GM23338 (cell line): ENCODE data around the gene RABGAP1L. TPM values are rescaled to one million over a fixed set of nuclear protein-coding genes. Genes with fewer than 3 reads are reported as not detected.
A peak's percentile ranks its signal among the peaks of the same experiment; 100 is the strongest.

Experiments
- ATAC-seq: fragments of 200-7000 bp; cut with Tn5 transposase; 3 replicates; pipeline ENCODE4 v1.9.1; 2020
- DNase-seq: peaks from one replicate; pipeline ENCODE4 v3.0.0-alpha.2; 2015; ENCODE audit warnings: low spot score
- H2AFZ ChIP-seq: fragments of 200-600 bp; sonication (generic); 2 replicates; pipeline ENCODE4 v1.8.0; 2016; ENCODE audit warnings: antibody characterized with exemption, mild to moderate bottlenecking, moderate library complexity
- H3F3A ChIP-seq: fragments of 200-600 bp; sonication (generic); replicated peaks from 2 replicates; pipeline ENCODE4 v1.8.0; 2017; ENCODE audit warnings: antibody characterized with exemption, mixed run types, low read depth
- H3K27ac ChIP-seq: fragments of 200-600 bp; sonication (generic); 2 replicates; pipeline ENCODE4 v1.6.1; 2016; ENCODE audit warnings: low read depth
- H3K27me3 ChIP-seq: fragments of 200-600 bp; sonication (generic); 2 replicates; pipeline ENCODE4 v1.8.0; 2016; ENCODE audit warnings: mild to moderate bottlenecking, mixed run types, moderate library complexity; ENCODE audit not compliant: insufficient read depth
- H3K36me3 ChIP-seq: fragments of 200-600 bp; sonication (generic); 2 replicates; pipeline ENCODE4 v1.8.0; 2016; ENCODE audit warnings: mild to moderate bottlenecking; ENCODE audit not compliant: insufficient read depth
- H3K4me1 ChIP-seq: fragments of 200-600 bp; sonication (generic); 2 replicates; pipeline ENCODE4 v1.8.0; 2016; ENCODE audit warnings: mild to moderate bottlenecking, moderate library complexity; ENCODE audit not compliant: insufficient read depth
- H3K4me2 ChIP-seq: fragments of 200-600 bp; sonication (generic); 2 replicates; pipeline ENCODE4 v1.7.1; 2017; ENCODE audit warnings: mixed run types
- H3K4me3 ChIP-seq: fragments of 200-600 bp; sonication (generic); 2 replicates; pipeline ENCODE4 v1.6.1; 2016; ENCODE audit warnings: mixed run types
- H3K79me2 ChIP-seq: fragments of 200-600 bp; sonication (generic); replicated peaks from 2 replicates; pipeline ENCODE4 v1.8.0; 2017; ENCODE audit warnings: mild to moderate bottlenecking; ENCODE audit not compliant: insufficient read depth
- H3K9me2 ChIP-seq: fragments of 200-600 bp; sonication (generic); 2 replicates; pipeline ENCODE4 v1.8.0; 2017; ENCODE audit not compliant: insufficient read depth
- H4K20me1 ChIP-seq: fragments of 200-600 bp; sonication (generic); replicated peaks from 2 replicates; pipeline ENCODE4 v1.8.0; 2017; ENCODE audit warnings: mild to moderate bottlenecking; ENCODE audit not compliant: insufficient read depth
- H3K27ac Mint-ChIP-seq: 2 replicates; pipeline ENCODE4 v1.8.0; 2020; ENCODE audit warnings: inconsistent platforms, mild to moderate bottlenecking, moderate library complexity, mixed read lengths
- H3K27me3 Mint-ChIP-seq: 3 replicates; pipeline ENCODE4 v1.8.0; 2022; ENCODE audit warnings: low read depth, mild to moderate bottlenecking, moderate library complexity, mixed read lengths, inconsistent platforms; ENCODE audit not compliant: insufficient read depth, poor library complexity
- H3K36me3 Mint-ChIP-seq: 3 replicates; pipeline ENCODE4 v1.8.0; 2021; ENCODE audit warnings: low read depth, mild to moderate bottlenecking, inconsistent platforms, moderate library complexity, mixed read lengths
- H3K4me1 Mint-ChIP-seq: 3 replicates; pipeline ENCODE4 v1.8.0; 2020; ENCODE audit warnings: mild to moderate bottlenecking, inconsistent platforms, mixed read lengths
- H3K4me3 Mint-ChIP-seq: 3 replicates; pipeline ENCODE4 v1.8.0; 2021; ENCODE audit warnings: moderate library complexity, mild to moderate bottlenecking, inconsistent platforms, mixed read lengths
- H3K9me3 Mint-ChIP-seq: 3 replicates; pipeline ENCODE4 v1.8.0; 2020; ENCODE audit warnings: moderate library complexity, mild to moderate bottlenecking, inconsistent platforms, mixed read lengths
- CREB1 ChIP-seq: fragments of 250-450 bp; sonication (Bioruptor Pico); IDR thresholded peaks from 2 replicates; pipeline ENCODE4 v1.5.0; 2020; ENCODE audit warnings: low read depth, mild to moderate bottlenecking, moderate library complexity
- EZH2 ChIP-seq: fragments of 200-600 bp; sonication (generic); IDR thresholded peaks from one replicate; pipeline ENCODE4 v1.8.0; 2017; ENCODE audit warnings: antibody characterized with exemption, mild to moderate bottlenecking, low read depth; ENCODE audit not compliant: unreplicated experiment
- EZH2phosphoT487 ChIP-seq: fragments of 200-600 bp; sonication (generic); IDR thresholded peaks from one replicate; pipeline ENCODE4 v1.8.1; 2018; ENCODE audit warnings: antibody characterized with exemption; ENCODE audit not compliant: unreplicated experiment
- JUNB ChIP-seq: IDR thresholded peaks from one replicate; pipeline ENCODE4 v1.6.1; 2016; ENCODE audit warnings: antibody characterized with exemption; ENCODE audit not compliant: unreplicated experiment
- NANOG ChIP-seq: IDR thresholded peaks from 2 replicates; pipeline ENCODE4 v1.6.1; 2016; ENCODE audit warnings: antibody characterized with exemption, borderline replicate concordance
- POLR2AphosphoS5 ChIP-seq: IDR thresholded peaks from 2 replicates; pipeline ENCODE4 v1.6.1; 2016; ENCODE audit warnings: antibody characterized with exemption, low read depth
- STAT1 ChIP-seq: IDR thresholded peaks from one replicate; pipeline ENCODE4 v1.6.1; 2016; ENCODE audit warnings: antibody characterized with exemption; ENCODE audit not compliant: unreplicated experiment
- ZNF114 ChIP-seq: fragments of 250-450 bp; sonication (Bioruptor Pico); IDR thresholded peaks from 2 replicates; pipeline ENCODE4 v1.5.0; 2020; ENCODE audit warnings: mild to moderate bottlenecking, moderate library complexity
- ZNF331 ChIP-seq: fragments of 250-450 bp; sonication (Bioruptor Pico); IDR thresholded peaks from 2 replicates; pipeline ENCODE4 v1.5.0; 2020; ENCODE audit warnings: low read depth, mild to moderate bottlenecking, moderate library complexity
- polyA plus RNA-seq: library from polyadenylated mRNA; unstranded; fragments of >200 nt; fragmentation: Nextera tagmentation; extraction: Ambion mirVana; gene quantifications from 2 replicates; pipeline ENCODE4 v1.2.1, GENCODE V29; 2016
- total RNA-seq: library from RNA; depleted of rRNA; stranded (reverse); fragments of >200 nt; shearing (Covaris generic); gene quantifications from 2 replicates; pipeline ENCODE4 v1.2.3, GENCODE V29; 2014
- TF ChIP-seq, protein P1 (sequence below): IDR thresholded peaks from one replicate; pipeline ENCODE4 v1.6.1; 2018; ENCODE audit warnings: antibody characterized with exemption; ENCODE audit not compliant: unreplicated experiment
- TF ChIP-seq, protein P2 (sequence below): fragments of 250-450 bp; sonication (Bioruptor Pico); IDR thresholded peaks from 2 replicates; pipeline ENCODE4 v1.5.0; 2020; ENCODE audit warnings: mild to moderate bottlenecking, moderate library complexity

Gene RABGAP1L
- total and polyA plus RNA-seq, 2 experiments from 2014 or later = 83.2 to 136 TPM

DNA sequence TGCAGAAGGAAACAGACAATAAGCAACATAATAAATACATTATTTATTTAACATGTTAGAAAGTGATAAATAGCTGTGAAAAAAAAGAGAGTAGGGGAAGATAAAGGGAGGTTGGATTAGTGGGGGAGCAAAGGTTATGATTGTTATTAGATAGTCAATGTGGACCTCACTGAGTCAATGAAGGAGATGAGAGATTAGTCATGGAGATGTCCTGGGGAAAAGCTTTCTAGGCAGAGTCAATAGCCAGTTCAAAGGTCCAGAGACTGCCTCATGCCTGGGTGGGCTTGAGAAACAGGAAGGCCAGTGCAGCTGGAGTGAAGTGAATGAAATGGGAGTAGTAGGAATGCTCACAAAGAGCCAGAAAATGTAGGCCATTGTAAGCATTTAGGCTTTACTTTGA, 653.3 kb downstream of the RABGAP1L start:
- ATAC-seq = peak; percentile 49
- Mint-ChIP-seq H3K4me3 (no peak overlapping the region), H3K9me3 (no peaks in the 10 kb centered on the region), H3K27me3 (no peaks in the 10 kb centered on the region), H3K27ac (no peak overlapping the region), H3K36me3 (no peaks in the 10 kb centered on the region), H3K4me1 (peaks cover 19% of the 10 kb centered on the region)
- H3K4me2 ChIP-seq = no peak overlapping the region
- H3K4me1 ChIP-seq = peaks cover 4% of the 10 kb centered on the region; the same call in 1 of the 2 replicates
- H3K27me3 ChIP-seq = no peaks in the 10 kb centered on the region
- H3F3A ChIP-seq = no peaks in the 10 kb centered on the region
- no peaks in the 10 kb centered on the region for H3K79me2 ChIP-seq
- H3K27ac ChIP-seq = no peak overlapping the region
- H3K4me3 ChIP-seq = no peak overlapping the region
- DNase-seq = peak; percentile 30
- H4K20me1 ChIP-seq = no peaks in the 10 kb centered on the region
- H3K36me3 ChIP-seq = no peaks in the 10 kb centered on the region
- TF ChIP-seq POLR2AphosphoS5 (no peak), EZH2phosphoT487 (no peak), ZNF114 (CRISPR knock-in tag) (no peak), JUNB (no peak), ZNF331 (no peak)
- H3K9me2 ChIP-seq = no peaks in the 10 kb centered on the region
- no peak overlapping the region for H2AFZ ChIP-seq

DNA sequence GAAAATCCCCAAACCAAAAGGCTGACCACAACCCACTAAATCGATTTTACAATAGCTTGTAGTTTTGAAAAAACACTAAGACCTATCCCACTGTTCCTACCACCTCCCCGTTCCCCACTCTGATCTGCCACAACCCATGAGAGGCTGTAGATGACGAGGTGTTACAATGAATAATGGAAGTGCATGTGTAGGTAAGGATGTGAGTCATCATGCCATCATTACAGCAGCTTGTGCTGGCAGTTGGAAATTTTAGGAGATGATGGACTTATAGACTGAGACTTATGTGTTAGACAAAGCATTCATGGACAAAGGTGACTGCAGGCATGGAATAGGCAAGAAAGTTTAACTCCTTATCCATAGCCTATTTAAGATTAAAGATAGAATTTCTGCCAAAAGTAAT, 655.7 kb downstream of the RABGAP1L start:
- Histone ChIP-seq H3K4me2 (no peak overlapping the region), H3K9me2 (no peaks in the 10 kb centered on the region), H4K20me1 (no peaks in the 10 kb centered on the region), H3K4me3 (no peak overlapping the region), H2AFZ (no peak overlapping the region), H3K79me2 (no peaks in the 10 kb centered on the region), H3F3A (no peaks in the 10 kb centered on the region), H3K27me3 (no peaks in the 10 kb centered on the region), H3K36me3 (no peaks in the 10 kb centered on the region), H3K4me1 (peaks cover 11% of the 10 kb centered on the region; the same call in 1 of the 2 replicates), H3K27ac (no peak overlapping the region)
- ATAC-seq = no peak
- Mint-ChIP-seq H3K4me3 (no peak overlapping the region), H3K27me3 (no peaks in the 10 kb centered on the region), H3K36me3 (no peaks in the 10 kb centered on the region), H3K4me1 (peaks cover 22% of the 10 kb centered on the region), H3K27ac (no peak overlapping the region), H3K9me3 (no peaks in the 10 kb centered on the region)
- DNase-seq = no peak
- no peak for TF ChIP-seq ZNF114 (CRISPR knock-in tag)
- TF ChIP-seq POLR2AphosphoS5 = no peak
- no peak for TF ChIP-seq EZH2
- TF ChIP-seq ZNF331 = no peak
- TF ChIP-seq, protein P1, sequence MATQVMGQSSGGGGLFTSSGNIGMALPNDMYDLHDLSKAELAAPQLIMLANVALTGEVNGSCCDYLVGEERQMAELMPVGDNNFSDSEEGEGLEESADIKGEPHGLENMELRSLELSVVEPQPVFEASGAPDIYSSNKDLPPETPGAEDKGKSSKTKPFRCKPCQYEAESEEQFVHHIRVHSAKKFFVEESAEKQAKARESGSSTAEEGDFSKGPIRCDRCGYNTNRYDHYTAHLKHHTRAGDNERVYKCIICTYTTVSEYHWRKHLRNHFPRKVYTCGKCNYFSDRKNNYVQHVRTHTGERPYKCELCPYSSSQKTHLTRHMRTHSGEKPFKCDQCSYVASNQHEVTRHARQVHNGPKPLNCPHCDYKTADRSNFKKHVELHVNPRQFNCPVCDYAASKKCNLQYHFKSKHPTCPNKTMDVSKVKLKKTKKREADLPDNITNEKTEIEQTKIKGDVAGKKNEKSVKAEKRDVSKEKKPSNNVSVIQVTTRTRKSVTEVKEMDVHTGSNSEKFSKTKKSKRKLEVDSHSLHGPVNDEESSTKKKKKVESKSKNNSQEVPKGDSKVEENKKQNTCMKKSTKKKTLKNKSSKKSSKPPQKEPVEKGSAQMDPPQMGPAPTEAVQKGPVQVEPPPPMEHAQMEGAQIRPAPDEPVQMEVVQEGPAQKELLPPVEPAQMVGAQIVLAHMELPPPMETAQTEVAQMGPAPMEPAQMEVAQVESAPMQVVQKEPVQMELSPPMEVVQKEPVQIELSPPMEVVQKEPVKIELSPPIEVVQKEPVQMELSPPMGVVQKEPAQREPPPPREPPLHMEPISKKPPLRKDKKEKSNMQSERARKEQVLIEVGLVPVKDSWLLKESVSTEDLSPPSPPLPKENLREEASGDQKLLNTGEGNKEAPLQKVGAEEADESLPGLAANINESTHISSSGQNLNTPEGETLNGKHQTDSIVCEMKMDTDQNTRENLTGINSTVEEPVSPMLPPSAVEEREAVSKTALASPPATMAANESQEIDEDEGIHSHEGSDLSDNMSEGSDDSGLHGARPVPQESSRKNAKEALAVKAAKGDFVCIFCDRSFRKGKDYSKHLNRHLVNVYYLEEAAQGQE = no peak
- no peak for TF ChIP-seq CREB1 (CRISPR knock-in tag)
- no peak for TF ChIP-seq EZH2phosphoT487
- TF ChIP-seq, protein P2, sequence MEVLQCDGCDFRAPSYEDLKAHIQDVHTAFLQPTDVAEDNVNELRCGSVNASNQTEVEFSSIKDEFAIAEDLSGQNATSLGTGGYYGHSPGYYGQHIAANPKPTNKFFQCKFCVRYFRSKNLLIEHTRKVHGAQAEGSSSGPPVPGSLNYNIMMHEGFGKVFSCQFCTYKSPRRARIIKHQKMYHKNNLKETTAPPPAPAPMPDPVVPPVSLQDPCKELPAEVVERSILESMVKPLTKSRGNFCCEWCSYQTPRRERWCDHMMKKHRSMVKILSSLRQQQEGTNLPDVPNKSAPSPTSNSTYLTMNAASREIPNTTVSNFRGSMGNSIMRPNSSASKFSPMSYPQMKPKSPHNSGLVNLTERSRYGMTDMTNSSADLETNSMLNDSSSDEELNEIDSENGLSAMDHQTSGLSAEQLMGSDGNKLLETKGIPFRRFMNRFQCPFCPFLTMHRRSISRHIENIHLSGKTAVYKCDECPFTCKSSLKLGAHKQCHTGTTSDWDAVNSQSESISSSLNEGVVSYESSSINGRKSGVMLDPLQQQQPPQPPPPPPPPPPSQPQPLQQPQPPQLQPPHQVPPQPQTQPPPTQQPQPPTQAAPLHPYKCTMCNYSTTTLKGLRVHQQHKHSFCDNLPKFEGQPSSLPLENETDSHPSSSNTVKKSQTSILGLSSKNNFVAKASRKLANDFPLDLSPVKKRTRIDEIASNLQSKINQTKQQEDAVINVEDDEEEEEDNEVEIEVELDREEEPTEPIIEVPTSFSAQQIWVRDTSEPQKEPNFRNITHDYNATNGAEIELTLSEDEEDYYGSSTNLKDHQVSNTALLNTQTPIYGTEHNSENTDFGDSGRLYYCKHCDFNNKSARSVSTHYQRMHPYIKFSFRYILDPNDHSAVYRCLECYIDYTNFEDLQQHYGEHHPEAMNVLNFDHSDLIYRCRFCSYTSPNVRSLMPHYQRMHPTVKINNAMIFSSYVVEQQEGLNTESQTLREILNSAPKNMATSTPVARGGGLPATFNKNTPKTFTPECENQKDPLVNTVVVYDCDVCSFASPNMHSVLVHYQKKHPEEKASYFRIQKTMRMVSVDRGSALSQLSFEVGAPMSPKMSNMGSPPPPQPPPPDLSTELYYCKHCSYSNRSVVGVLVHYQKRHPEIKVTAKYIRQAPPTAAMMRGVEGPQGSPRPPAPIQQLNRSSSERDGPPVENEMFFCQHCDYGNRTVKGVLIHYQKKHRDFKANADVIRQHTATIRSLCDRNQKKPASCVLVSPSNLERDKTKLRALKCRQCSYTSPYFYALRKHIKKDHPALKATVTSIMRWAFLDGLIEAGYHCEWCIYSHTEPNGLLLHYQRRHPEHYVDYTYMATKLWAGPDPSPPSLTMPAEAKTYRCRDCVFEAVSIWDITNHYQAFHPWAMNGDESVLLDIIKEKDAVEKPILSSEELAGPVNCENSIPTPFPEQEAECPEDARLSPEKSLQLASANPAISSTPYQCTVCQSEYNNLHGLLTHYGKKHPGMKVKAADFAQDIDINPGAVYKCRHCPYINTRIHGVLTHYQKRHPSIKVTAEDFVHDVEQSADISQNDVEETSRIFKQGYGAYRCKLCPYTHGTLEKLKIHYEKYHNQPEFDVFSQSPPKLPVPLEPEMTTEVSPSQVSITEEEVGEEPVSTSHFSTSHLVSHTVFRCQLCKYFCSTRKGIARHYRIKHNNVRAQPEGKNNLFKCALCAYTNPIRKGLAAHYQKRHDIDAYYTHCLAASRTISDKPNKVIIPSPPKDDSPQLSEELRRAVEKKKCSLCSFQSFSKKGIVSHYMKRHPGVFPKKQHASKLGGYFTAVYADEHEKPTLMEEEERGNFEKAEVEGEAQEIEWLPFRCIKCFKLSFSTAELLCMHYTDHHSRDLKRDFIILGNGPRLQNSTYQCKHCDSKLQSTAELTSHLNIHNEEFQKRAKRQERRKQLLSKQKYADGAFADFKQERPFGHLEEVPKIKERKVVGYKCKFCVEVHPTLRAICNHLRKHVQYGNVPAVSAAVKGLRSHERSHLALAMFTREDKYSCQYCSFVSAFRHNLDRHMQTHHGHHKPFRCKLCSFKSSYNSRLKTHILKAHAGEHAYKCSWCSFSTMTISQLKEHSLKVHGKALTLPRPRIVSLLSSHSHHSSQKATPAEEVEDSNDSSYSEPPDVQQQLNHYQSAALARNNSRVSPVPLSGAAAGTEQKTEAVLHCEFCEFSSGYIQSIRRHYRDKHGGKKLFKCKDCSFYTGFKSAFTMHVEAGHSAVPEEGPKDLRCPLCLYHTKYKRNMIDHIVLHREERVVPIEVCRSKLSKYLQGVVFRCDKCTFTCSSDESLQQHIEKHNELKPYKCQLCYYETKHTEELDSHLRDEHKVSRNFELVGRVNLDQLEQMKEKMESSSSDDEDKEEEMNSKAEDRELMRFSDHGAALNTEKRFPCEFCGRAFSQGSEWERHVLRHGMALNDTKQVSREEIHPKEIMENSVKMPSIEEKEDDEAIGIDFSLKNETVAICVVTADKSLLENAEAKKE (CRISPR knock-in tag) = no peak
- TF ChIP-seq NANOG = no peak
- TF ChIP-seq JUNB = no peak
- no peak for TF ChIP-seq STAT1
